Articular chondrocyte of knee joint (primary cell): ENCODE results near the gene TMPRSS11A. TPM values are rescaled to one million over a fixed set of nuclear protein-coding genes. Genes with fewer than 3 reads are reported as not detected.

Experiments
- small RNA-seq: library from RNA; depleted of rRNA; stranded (forward); fragments of <200 nt; gene quantifications from one replicate; pipeline ENCODE3, GENCODE V24; 2012
- total RNA-seq: library from RNA; depleted of rRNA; stranded (reverse); fragments of >200 nt; gene quantifications from 2 replicates; pipeline ENCODE4 v1.2.3, GENCODE V29; 2012

TMPRSS11A gene, protein sequence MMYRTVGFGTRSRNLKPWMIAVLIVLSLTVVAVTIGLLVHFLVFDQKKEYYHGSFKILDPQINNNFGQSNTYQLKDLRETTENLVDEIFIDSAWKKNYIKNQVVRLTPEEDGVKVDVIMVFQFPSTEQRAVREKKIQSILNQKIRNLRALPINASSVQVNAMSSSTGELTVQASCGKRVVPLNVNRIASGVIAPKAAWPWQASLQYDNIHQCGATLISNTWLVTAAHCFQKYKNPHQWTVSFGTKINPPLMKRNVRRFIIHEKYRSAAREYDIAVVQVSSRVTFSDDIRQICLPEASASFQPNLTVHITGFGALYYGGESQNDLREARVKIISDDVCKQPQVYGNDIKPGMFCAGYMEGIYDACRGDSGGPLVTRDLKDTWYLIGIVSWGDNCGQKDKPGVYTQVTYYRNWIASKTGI
- not detected in 2 replicates for total RNA-seq

DNA sequence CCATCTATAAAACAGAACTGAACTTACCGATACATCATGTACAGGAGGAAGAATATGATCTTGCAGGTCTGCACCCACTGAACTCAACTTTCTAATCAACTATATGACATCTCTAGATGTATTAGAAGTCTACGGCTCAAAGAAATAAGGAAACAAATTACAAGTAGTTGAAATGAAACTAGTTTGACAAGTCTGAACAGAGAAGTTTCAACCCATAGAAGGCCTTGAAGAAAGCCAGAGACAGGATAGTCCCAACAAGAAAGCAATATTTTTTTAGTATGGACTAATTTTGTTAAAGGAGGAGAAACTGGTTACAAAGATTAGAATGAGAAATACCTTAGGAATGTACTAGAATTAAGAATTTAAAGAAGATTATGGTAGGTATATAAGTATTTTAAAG is at the start of gene TMPRSS11A:
TMPRSS11A (minus strand) TSS at position 138 of the 400 bp plus-strand sequence; CDS start at position 38, 100 bp downstream.

DNA sequence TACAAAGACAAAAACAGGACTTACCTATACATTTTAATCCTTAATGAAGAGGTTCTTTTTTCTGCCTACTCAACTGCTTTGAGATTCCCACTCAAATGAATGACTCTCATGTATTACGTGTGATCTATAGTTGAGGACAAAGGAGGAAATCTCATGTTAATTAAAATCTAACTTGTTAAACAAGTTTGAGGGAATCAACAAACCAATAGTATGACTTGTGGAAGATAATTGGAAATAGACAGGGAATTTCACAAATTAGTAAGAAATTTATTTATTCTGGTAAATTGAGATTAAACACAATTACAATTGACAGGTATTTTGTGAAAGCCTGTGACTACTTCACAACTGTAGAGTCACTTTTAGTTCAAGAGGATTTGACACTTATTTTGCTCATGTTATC is 79.4 kb downstream of the TMPRSS11A start, which contains the start of gene TMPRSS11D:
TMPRSS11D (minus strand) TSS at position 101 of the 400 bp plus-strand sequence; CDS start at position 32, 69 bp downstream.

Small RNAs within 50 kb of the gene (small RNA-seq; reads per million reads assigned to genes)
- gene RNU6-95P: 1.1 reads per million, percentile 50 among the genes with 10 or more reads in this experiment

Other genes with a start within 250 kb of the TMPRSS11A start
- not detected in 2 replicates for gene GNRHR, start 209.1 kb downstream of the TMPRSS11A start, total RNA-seq
- not detected in 2 replicates for gene TMPRSS11D, start 79.5 kb downstream of the TMPRSS11A start, total RNA-seq
- gene TMPRSS11F, start 166.4 kb upstream of the TMPRSS11A start, total RNA-seq: not detected in 2 replicates